Measurements from ENCODE around the gene SYDE2. TPM values are rescaled to one million over a fixed set of nuclear protein-coding genes. Genes with fewer than 3 reads are reported as not detected.
"Not testable (repeated sequence)": the region's sequence is repeated elsewhere in the genome, so short reads cannot be mapped to it uniquely, and the experiment has no call there.

SYDE2 gene
- total RNA-seq, 2 experiments from 2014 or later: 0.58 to 0.81 TPM

DNA sequence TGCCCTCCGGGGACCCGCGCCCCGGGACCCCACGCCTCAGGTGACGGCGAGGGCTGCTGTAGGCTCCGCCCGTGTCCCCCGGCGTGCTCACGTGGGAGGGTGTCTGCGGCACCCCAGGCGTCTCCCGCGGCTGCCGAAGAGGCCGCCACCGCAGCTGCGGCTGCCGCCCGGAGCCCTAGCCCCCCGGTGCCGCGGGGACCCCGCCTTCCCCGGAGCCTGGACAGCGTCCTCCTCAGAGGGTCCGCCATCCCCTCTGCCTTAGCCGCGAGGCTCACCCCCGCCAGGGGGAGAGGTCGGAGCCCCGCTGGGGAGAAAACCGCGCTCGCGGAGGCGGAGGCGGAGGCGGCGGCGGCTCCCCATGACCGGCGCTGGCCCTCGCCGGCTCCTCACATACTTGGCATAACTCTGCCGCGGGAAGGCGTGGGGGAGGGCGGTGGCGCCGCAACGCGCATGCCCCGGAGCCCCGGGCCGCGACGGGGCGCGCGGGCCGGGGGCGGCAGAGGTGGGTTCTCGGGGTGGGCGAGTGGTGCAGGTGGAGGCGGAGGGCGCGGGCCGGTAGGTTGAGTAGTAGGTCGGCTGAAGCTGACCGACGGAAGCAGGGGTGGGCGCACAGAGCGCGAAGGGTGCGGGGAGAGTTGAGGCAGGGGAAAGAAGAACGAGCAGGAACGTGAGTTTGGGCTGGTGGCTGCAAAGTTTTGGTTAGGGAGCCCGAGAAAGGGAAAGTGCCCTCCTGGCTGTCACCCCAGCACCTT is 700 bp upstream of the SYDE2 start:
- peaks cover 31% of the 10 kb centered on the region for H3K27me3 Mint-ChIP-seq
- peak overlapping the region; percentile 77 for H3K27ac Mint-ChIP-seq
- ChIA-PET CTCF (interaction anchor here (1.6 kb wide), 1 partner anchor 53 kb away, joined by 7 read pairs; no protein-coding TSS in a partner anchor), POLR2A (interaction anchor here (0.7 to 2.1 kb wide), 4 partner anchors 16 to 242 kb away, joined by 3 to 9 read pairs (median 4); partner anchors contain the start of gene C1orf52)
- peak overlapping the region; percentile 92 for H3K4me3 Mint-ChIP-seq
- DNase-seq: peak; percentile 58
- H3K9me3 Mint-ChIP-seq: no peaks in the 10 kb centered on the region
- H3K36me3 Mint-ChIP-seq (ENCODE audit: low read depth): no peaks in the 10 kb centered on the region
- peaks cover 18% of the 10 kb centered on the region for H3K4me1 Mint-ChIP-seq

DNA sequence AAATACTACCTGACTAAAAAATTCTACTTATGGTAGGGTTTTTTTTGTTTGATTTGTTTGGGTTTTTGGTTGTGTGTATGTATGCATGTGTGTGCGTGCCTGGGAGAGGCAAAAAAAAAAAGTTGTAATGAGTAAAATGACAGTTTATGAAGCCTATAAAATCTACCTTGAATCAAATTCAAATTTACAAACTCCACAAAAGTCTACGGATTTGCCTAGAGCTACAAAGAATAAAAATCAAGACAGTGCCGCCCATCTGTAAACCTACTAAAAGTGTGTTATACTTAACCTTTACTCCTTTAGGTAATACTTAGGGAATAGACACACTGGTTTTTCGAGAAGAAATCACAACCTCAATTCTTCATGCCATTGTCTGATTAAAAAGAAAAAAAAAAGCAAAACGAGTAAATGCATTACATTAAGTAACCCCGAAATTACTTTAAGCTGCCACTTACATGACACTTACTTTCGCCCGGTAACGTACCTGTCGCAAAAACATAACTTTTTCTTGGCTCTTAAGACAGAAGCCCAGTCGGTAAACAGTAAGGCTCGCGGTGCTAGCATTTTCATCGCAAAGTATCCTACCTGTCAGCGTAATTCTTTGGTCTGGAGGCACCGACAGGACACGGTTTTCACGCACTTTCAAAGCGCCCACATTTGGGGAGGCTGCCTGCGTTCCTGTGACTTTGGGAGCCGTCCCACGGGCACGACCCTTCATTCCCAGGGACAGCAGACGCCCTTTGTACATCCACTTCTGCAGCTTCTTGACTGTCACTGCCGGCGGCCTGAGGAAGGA is 951 bp downstream of the SYDE2 start:
- Mint-ChIP-seq H3K27ac (no peak overlapping the region), H3K4me3 (peak overlapping the region; percentile 40), H3K9me3 (no peaks in the 10 kb centered on the region), H3K4me1 (peaks cover 18% of the 10 kb centered on the region), H3K36me3 (ENCODE audit: low read depth) (no peaks in the 10 kb centered on the region), H3K27me3 (peaks cover 24% of the 10 kb centered on the region)
- DNase-seq: peak; percentile 26
- CTCF ChIA-PET: interaction anchor here (0.7 to 1.2 kb wide), 2 partner anchors 60 to 255 kb away, joined by 3 read pairs; partner anchors contain the start of gene C1orf52
- POLR2A ChIA-PET: interaction anchor here (1.0 to 2.1 kb wide), 5 partner anchors 19 to 241 kb away, joined by 3 to 9 read pairs (median 5); partner anchors contain the start of gene C1orf52

DNA sequence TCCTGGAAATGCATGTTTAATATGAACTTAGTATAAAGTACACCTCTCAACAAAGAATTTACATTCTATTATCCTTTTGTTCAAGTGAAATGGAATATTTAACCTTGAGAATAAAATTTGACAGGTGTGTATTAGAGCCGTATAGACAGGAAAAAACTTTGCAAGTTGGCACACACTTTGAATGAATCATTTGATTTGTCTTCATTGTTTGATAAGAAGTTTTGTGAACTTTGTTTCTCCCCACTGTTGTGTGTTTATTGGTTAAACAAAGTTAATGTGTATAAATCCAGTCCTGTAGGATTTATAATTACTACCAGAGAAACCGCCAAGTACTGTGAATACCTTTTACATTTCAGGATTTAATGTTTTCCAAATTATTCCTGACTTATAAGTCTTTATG is 2.0 kb downstream of the SYDE2 start:
- Mint-ChIP-seq H3K4me1 (peaks cover 18% of the 10 kb centered on the region), H3K36me3 (ENCODE audit: low read depth) (no peaks in the 10 kb centered on the region), H3K27me3 (peaks cover 19% of the 10 kb centered on the region), H3K9me3 (no peaks in the 10 kb centered on the region), H3K4me3 (no peak overlapping the region), H3K27ac (no peak overlapping the region)
- POLR2A ChIA-PET: no interaction called here
- CTCF ChIA-PET: interaction anchor here (1.2 kb wide), 1 partner anchor 254 kb away, joined by 3 read pairs; no protein-coding TSS in a partner anchor
- no peak for DNase-seq

DNA sequence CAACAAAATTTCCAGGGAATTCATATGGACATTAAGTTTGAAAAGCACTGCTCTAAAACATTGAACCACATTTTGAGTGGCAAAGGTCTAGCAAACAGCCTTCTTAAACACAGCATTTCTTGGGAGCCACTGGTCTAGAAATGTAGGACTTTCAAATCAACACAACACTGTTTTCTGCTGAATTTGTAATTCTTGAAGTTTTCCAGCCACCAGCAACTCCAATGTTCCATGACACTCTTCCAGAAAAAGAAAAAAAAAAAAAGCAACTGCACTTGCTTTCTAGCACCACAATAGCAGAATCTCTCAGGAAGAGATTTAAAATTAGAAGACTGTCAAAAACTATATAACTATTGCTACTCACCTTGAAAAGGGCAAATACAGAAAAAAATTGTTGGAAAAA is 4.5 kb downstream of the SYDE2 start:
- no peaks in the 10 kb centered on the region for H3K36me3 Mint-ChIP-seq (ENCODE audit: low read depth)
- no peak overlapping the region for H3K27ac Mint-ChIP-seq
- ChIA-PET CTCF (no interaction called here), POLR2A (no interaction called here)
- H3K4me3 Mint-ChIP-seq: no peak overlapping the region
- H3K4me1 Mint-ChIP-seq: peaks cover 10% of the 10 kb centered on the region
- no peaks in the 10 kb centered on the region for H3K9me3 Mint-ChIP-seq
- no peak for DNase-seq
- H3K27me3 Mint-ChIP-seq: peaks cover 10% of the 10 kb centered on the region

DNA sequence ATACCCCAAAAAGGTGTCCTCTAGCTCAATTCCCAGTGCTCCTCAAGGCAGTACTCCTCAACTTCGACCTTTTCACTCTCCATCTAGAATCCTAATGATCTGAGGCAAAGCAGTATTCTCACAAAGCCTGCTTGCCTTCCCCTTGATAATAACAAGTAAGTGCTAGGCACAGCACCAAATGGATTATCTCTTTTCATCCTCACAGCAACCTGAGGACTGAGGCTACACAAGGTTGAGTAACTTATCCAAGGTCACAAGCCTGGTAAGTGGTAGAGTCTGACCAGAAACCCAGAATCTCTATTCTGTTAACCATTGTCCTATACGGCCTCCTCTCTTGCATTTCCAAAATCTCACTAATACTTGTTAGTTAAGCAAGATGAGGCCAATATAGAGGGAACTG is 5.1 kb downstream of the SYDE2 start:
- H3K27ac Mint-ChIP-seq: no peak overlapping the region
- H3K4me3 Mint-ChIP-seq: no peak overlapping the region
- H3K27me3 Mint-ChIP-seq: peaks cover 10% of the 10 kb centered on the region
- H3K36me3 Mint-ChIP-seq (ENCODE audit: low read depth): no peaks in the 10 kb centered on the region
- DNase-seq: no peak
- ChIA-PET CTCF (no interaction called here), POLR2A (no interaction called here)
- H3K9me3 Mint-ChIP-seq: no peaks in the 10 kb centered on the region
- H3K4me1 Mint-ChIP-seq: peaks cover 10% of the 10 kb centered on the region

DNA sequence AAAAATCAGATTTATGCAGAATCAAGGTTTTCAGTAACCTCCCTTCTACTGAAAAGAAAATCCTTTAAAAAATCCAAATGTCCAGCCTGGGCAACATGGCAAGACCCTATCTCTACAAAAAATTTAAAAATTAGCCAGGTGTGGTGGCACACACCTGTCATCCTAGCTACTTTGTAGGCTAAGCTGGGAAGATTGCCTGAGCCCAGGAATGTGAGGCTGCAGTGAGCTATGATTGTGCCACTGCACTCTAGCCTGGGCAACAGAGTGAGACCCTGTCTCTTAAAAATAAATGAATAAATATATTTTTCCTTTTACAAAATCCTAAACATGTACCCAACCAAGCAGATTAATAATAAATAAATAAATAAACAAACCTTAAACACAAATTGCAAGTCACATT is 8.7 kb downstream of the SYDE2 start:
- POLR2A ChIA-PET: interaction anchor here (0.8 kb wide), 1 partner anchor 18 kb away, joined by 3 read pairs; no protein-coding TSS in a partner anchor
- not testable (repeated sequence) for H3K9me3 Mint-ChIP-seq, H3K4me1 Mint-ChIP-seq

DNA sequence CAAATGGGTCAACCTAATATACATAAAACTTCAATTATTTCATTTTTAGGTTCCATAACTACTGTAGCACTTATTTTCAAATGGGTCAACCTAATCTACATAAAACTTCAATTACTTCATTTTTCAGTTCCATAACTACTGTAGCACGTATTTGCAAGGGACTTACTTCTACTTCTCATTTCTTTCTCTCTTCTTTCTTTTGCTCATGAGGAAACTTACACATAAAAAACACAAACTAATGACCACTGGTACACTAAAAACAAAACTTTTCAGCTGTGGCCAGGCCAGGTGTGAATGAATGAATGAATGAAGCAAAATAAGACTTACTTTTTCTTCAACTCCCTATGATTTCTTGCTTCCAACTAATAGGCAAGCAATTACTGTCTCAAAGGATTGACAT is 11.7 kb downstream of the SYDE2 start:
- no peaks in the 10 kb centered on the region for H3K9me3 Mint-ChIP-seq
- H3K4me3 Mint-ChIP-seq: no peak overlapping the region
- H3K27me3 Mint-ChIP-seq: no peaks in the 10 kb centered on the region
- H3K27ac Mint-ChIP-seq: no peak overlapping the region
- H3K4me1 Mint-ChIP-seq: no peaks in the 10 kb centered on the region
- DNase-seq: no peak
- H3K36me3 Mint-ChIP-seq (ENCODE audit: low read depth): no peaks in the 10 kb centered on the region
- ChIA-PET CTCF (no interaction called here), POLR2A (no interaction called here)

More for the DNA sequence above, 8.7 kb downstream of the SYDE2 start:
- not testable (repeated sequence) for H3K27me3 Mint-ChIP-seq; H3K27ac Mint-ChIP-seq; H3K4me3 Mint-ChIP-seq; DNase-seq; H3K36me3 Mint-ChIP-seq (ENCODE audit: low read depth)
- CTCF ChIA-PET: interaction anchor here (1.1 to 1.5 kb wide), 2 partner anchors 11 to 248 kb away, joined by 3 read pairs; no protein-coding TSS in a partner anchor

DNA sequence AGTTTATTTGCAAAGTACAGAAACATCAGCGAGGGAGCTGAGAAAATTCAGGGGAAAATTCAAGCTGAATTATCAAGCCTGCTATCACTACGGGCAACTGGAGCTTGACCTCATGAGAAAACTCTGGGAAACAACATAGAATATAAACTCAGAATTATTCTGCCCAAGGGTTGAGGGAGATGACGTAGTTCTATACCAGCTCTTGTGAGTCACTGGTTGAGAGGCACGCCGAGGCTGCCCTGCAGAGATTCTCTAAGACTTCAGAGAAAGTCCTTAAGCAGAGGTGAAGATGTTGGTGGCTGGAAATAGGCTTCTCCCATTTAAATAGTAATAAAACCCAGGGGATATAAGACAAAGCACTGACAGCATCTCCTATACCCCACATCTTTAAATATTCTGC is 12.3 kb downstream of the SYDE2 start:
- H3K4me1 Mint-ChIP-seq: no peaks in the 10 kb centered on the region
- H3K9me3 Mint-ChIP-seq: no peaks in the 10 kb centered on the region
- CTCF ChIA-PET: no interaction called here
- POLR2A ChIA-PET: no interaction called here
- H3K36me3 Mint-ChIP-seq (ENCODE audit: low read depth): no peaks in the 10 kb centered on the region
- DNase-seq: no peak
- no peak overlapping the region for H3K27ac Mint-ChIP-seq
- H3K27me3 Mint-ChIP-seq: no peaks in the 10 kb centered on the region
- H3K4me3 Mint-ChIP-seq: no peak overlapping the region

DNA sequence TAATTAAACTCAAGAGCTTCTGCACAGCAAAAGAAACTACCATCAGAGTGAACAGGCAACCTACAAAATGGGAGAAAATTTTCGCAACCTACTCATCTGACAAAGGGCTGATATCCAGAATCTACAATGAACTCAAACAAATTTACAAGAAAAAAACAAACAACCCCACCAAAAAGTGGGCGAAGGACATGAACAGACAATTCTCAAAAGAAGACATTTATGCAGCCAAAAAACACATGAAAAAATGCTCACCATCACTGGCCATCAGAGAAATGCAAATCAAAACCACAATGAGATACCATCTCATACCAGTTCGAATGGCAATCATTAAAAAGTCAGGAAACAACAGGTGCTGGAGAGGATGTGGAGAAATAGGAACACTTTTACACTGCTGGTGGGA is 13.8 kb downstream of the SYDE2 start:
- H3K9me3 Mint-ChIP-seq; H3K27ac Mint-ChIP-seq; H3K36me3 Mint-ChIP-seq (ENCODE audit: low read depth); POLR2A ChIA-PET; DNase-seq; H3K4me3 Mint-ChIP-seq; H3K4me1 Mint-ChIP-seq; H3K27me3 Mint-ChIP-seq; CTCF ChIA-PET: not testable (repeated sequence)

DNA sequence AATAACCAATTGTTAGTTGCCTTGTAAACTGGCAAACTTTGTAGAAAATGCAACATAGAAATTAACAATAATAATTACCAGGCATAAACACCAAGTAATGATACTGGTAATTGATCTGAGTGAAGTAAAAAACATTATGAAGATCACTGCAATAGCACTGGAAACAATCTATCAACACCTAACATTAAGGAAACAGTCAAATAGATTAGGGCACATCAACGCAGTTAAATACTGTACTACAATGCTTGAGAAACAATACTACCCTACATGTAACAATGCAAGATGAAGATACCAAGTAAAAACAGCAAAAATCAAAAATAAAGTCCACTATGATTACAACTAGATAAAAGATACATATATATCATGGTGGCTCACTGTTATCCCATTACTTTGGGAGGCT is 16.6 kb downstream of the SYDE2 start:
- Mint-ChIP-seq H3K4me1 (peaks cover 9% of the 10 kb centered on the region), H3K27ac (no peak overlapping the region), H3K27me3 (no peaks in the 10 kb centered on the region), H3K36me3 (ENCODE audit: low read depth) (no peaks in the 10 kb centered on the region), H3K4me3 (no peak overlapping the region), H3K9me3 (no peaks in the 10 kb centered on the region)
- no peak for DNase-seq
- ChIA-PET CTCF (no interaction called here), POLR2A (no interaction called here)

DNA sequence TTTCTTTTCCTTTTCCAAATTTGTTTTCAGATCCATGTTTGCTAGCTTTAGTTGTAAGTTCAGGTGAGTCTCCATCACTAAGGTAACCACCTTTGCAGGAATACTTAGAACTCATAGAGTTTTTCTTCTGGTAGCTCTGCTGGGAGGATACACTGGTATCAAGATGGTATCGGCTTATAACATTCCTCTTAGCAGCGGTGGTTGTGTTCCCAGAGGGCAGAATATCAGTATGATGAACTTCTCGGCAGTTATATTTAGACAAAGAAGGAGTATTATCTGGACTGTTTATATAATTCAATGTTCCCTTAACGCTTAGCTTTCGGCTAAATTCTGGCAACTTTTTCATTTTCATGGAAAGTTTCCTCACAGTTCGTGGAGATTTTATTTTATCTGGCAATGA is 18.1 kb downstream of the SYDE2 start:
- Mint-ChIP-seq H3K4me3 (no peak overlapping the region), H3K9me3 (no peaks in the 10 kb centered on the region), H3K36me3 (ENCODE audit: low read depth) (no peaks in the 10 kb centered on the region), H3K4me1 (peaks cover 12% of the 10 kb centered on the region), H3K27ac (no peak overlapping the region), H3K27me3 (no peaks in the 10 kb centered on the region)
- ChIA-PET POLR2A (no interaction called here), CTCF (interaction anchor here (1.8 kb wide), 1 partner anchor 77 kb away, joined by 5 read pairs; the partner anchor contains the start of gene C1orf52)
- DNase-seq: no peak

DNA sequence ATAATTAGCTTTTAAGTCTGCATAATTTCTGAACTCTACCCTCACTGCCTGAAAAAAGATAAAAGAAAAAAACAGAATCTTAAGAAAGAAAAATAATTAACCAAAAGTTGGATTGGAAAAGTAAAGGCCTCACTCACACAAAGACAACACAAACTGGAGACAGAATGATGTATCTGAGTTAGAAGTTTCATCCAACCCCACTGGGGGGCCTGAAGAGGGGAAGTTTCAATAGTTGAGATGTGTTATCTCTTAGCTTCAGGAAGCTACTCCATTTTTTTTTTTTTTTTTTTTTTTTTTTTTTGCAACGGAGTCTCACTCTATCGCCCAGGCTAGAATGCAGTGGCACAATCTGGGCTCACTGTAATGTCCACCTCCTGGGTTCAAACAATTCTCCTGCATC is 19.9 kb downstream of the SYDE2 start:
- Mint-ChIP-seq H3K4me3 (no peak overlapping the region), H3K27ac (no peak overlapping the region), H3K4me1 (peaks cover 12% of the 10 kb centered on the region), H3K9me3 (no peaks in the 10 kb centered on the region), H3K27me3 (no peaks in the 10 kb centered on the region), H3K36me3 (ENCODE audit: low read depth) (no peaks in the 10 kb centered on the region)
- POLR2A ChIA-PET: interaction anchor here (1.0 kb wide), 1 partner anchor 20 kb away, joined by 5 read pairs; the partner anchor contains the start of gene SYDE2
- DNase-seq: no peak
- CTCF ChIA-PET: interaction anchor here (1.0 to 1.3 kb wide), 2 partner anchors 11 to 236 kb away, joined by 3 to 5 read pairs; no protein-coding TSS in a partner anchor

DNA sequence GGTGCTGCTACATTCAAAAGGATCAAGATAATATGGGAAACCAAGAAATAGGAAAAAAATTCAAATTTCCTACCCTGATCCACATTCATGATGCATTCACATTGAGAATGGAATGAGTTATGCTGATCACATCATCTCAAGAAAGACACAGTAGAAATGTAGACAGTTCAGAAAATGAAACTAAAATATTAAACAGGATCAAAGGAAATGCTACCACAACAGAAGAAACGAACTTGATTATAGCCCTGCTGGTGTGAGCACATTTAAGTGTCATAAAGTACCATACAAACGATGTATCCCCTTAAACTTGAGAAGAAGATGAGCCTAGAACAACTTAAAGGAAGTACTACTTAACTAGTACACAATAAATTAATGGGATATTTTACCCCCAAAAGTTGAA is 21.3 kb downstream of the SYDE2 start:
- H3K27me3 Mint-ChIP-seq: no peaks in the 10 kb centered on the region
- H3K4me3 Mint-ChIP-seq: no peak overlapping the region
- POLR2A ChIA-PET: no interaction called here
- H3K9me3 Mint-ChIP-seq: no peaks in the 10 kb centered on the region
- CTCF ChIA-PET: no interaction called here
- H3K36me3 Mint-ChIP-seq (ENCODE audit: low read depth): no peaks in the 10 kb centered on the region
- DNase-seq: no peak
- H3K27ac Mint-ChIP-seq: no peak overlapping the region
- H3K4me1 Mint-ChIP-seq: peaks cover 12% of the 10 kb centered on the region
